NK-92 (cell line): ENCODE results near the gene KRT2.

Source experiments
- DNase-seq: peaks from one replicate; lab custom pipeline; 2025; ENCODE audit not compliant: unreplicated experiment; lab: John Stamatoyannopoulos, UW

The KRT2 gene

DNA sequence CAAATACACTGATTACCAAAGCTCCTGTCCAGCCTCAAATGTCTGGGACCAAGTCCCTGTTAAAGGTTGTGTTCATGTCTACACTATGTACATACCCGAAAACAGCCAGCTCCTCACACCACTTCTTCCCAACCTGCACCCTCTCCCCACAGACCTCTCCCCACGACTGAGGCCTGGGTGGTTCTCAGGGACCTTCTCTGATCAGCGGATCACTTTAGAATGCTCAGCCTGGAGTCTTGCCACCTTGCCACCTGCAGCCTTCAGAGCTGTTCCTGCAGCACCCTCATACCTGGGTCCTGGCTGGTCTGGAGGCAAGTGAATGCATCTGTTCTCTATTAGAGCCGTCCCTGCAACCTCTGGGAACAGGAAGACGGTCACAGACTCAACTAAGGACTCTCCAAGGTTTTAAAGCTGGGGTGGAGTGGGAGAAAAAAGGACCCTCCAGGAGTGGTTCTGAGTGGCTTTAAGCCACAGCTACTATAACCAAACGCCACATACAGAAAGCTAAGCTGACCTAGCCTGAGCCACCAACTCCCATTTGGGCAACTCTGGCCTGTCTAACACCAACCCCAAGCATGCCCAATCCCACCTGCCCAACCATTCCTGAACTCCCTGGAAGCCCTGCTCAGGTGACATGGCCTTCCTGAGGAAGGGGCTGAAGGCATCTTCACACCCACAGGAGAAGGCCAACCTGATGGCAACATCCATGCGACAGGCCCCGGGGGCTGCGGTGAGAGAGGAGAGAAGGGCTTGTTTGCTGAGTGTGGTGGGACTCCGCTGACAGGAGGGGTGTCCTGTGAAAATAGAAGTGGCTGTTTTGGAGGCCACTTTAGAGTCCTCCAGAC is 8.6 kb downstream of the KRT2 start:
- no peak for DNase-seq

DNA sequence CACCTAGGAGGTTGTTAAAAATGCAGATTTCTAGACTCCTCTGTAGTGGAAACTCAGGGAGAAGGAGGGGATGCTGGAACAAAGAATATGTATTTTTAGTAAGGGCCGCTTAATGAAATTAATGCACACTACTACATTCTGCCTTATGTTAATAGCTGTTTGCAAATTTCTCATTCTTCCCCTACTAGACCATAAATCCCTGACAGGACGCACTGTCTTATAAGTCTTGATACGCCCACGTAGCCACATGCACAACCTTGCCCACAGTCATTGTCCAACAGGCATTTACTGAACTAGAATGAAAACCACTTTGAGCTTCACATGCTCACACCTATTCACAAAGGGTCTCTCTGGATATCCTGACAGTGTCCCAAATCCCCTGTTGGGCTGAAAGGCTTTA is 10.5 kb downstream of the KRT2 start:
- no peak for DNase-seq

DNA sequence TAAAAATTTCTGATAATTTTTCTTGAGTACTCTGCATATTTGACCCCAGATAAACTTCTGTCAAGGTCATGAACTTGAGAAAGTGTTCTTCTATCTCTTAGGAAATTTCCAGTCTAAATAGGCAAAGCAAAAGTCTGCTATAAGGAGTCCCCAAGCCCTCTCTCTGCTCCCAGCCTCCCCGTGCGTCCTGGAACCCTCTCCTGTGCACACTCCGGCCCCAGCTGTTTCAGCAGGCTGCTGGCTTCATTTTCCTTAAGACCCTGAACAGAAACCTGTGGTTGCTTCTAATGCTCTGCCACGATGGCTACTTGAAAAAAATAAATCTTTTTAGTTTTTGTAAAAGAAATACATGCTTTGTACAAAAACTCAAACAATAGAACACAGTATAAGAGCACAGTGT is 14.7 kb downstream of the KRT2 start:
- DNase-seq: no peak

DNA sequence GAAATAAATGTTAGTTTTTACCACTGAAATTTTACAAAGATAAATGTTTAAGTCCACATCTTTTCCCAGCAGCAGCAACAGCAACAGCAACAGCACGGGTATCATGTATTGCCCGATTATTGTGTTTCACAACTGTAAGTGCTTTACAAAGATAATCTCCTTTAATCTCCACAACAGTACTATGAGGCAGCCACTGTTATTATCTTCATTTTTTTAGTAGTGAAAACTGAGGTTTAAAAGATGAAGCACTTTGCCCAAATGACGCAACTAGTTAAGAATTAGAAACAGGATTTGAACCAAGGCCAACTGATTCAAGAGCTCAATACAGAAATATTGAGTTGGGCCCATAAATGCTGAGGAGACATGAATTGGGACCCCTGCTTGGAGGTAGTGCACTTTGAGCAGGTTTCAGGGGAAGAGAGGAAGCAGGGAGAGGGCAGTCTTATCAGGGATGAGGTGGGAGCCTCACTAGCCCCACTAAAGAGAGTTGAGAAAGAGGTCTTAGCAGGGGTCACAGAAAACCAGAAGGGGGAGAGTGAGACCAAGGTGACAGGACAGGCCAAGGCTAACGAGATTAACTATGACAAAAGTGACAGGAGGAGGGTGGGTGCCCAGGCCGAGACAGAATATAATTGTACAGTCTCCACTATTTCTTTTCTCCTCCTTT is 15.3 kb downstream of the KRT2 start:
- no peak for DNase-seq

DNA sequence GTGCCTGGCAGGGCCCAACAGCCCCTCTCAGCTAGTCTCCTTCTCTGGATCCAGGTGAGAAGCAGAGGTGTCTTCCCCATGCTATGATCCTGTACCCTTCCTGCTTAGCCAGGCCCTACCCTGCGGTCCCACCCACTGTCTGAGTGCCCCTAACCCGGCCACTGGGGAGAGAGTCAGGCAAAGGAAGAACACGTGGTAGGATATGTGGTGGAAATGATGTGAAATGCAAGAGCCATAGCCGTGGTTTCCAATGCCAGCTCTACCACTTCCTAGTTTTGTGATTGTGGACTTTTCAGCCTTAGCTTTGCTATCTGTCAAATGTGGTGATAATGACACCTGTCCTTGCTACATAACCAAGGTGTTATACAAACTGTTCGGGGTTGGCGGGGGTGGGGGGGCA is 15.8 kb downstream of the KRT2 start:
- no peak for DNase-seq

DNA sequence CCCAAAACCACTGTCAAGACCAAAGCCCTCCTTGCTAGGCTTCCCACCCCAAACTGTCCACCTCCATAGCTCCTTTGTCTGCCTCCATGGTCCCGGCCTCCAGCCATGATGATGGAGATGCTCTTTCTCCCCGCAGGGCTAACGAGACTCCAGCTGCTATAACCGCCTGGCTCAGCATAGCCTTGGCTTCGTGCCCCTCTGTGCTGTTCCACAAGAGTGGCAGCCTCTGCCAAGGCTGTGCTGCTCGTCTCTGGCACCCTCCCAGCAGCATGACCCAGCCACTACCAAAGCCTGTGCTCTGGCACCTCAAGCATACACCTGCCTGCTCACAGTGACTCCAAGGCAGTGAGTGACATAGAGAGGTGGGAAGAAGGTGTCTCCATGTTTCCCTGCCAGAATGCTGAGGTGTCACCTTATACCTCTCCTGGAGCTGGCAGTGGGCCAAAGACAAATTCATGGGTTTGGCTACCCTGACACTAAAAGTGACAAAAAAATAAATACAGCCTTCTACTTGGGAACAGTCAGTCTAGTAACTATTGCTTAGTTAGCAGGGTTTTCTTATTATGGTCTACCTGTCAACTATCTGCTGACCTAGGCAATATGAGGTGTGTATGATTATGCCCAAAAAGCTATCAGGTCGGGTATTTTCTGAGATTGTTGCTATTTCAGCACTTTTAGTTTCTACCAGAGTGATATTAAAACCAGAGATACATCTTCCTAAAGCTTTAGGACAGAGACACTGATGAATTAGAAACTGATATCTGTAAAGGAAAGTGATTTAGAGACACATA is 17.6 kb downstream of the KRT2 start:
- DNase-seq: no peak

DNA sequence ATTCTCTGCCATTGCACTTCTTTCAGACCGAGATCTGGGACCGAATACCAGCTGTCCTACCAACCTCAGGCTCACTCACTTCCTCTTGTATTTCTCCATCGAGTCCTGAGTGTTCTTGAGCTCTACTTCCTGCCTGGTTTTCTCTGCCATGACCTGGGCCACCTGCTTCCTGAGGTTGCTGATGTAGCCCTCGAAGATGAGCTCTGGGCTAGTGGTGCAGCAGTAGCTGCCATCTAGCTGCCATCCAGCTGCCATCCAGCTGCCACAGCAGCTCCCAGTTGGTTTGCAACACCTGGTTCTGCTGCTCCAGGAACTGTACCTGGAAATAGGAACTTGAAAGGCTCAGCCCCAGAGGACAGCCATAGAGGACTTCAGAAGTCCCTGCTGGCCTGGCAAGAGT is 18.6 kb downstream of the KRT2 start:
- DNase-seq: no peak

DNA sequence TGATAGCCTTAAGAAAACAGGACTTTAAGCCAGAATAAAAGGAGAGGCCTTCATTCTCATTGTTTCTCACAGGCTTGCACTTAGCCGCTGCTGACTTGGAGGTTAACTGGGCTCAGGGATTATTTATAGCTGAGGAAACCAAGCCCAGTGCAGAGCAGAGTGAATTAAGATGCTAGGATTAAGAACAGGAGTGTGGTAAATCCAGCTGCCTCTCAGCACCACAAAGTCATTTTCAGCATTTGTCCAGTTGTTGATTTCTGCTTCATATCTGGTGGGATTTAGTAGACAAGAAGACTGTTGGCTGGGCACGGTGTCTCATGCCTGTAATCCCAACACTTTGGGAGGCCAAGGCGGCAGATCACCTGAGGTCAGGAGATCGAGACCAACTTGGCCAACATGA is 19.4 kb downstream of the KRT2 start:
- DNase-seq: no peak

DNA sequence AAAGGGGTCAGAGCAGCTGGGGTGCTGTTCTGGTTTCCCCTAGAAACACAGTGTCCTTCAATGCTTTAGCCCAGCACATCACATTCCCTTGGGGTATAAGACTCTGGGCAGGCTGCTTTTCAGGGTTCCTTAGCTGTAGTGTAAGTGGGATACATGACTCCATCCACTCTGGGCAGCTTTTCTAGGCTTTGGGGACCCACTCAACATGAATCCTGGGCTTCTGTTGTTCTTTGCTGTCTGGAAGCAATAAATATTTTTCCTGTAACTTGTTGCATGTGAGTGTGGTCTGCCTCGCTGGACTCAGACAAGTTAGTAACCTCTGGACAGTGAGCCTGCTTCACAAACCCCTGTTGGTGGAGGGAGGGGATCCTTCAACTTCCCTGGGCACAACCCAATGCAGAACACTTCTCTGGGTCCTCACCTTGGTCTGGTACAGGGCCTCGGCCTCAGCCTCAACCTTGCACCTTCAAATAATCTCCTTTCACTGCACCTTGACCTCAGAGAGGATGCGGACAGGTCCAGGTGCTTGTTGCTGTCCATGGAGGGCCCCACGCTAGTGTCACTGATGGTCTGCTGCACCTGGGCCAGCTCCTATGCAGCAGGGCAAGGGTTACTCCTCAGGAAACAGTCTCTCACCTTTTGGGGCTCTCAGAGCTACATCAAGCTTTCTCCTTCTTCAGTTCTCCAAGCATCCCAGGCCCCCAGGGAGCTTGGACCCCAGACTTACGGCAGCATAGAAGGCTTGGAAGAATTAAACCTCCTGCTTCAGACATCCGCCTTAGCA is 20.1 kb downstream of the KRT2 start:
- DNase-seq: no peak

DNA sequence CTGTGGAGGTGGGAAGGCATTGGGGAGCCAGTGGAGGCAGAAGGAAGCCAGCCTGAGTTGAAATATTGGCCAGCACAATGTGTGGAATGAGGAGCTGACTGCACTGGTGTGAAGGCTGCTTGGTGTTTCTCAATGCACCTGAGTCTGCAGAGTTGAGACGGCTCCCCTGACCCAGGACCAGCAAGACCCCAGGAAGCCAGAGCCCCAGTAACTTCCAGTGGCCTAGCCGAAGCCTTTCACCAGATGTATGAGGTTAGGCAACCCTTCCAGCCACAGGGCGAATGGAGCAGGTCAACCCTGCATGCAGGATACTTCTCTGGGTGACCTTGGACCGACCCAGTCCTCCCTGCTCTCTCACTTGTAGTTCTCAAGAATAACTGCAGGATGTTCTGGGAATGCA is 20.7 kb downstream of the KRT2 start:
- no peak for DNase-seq

DNA sequence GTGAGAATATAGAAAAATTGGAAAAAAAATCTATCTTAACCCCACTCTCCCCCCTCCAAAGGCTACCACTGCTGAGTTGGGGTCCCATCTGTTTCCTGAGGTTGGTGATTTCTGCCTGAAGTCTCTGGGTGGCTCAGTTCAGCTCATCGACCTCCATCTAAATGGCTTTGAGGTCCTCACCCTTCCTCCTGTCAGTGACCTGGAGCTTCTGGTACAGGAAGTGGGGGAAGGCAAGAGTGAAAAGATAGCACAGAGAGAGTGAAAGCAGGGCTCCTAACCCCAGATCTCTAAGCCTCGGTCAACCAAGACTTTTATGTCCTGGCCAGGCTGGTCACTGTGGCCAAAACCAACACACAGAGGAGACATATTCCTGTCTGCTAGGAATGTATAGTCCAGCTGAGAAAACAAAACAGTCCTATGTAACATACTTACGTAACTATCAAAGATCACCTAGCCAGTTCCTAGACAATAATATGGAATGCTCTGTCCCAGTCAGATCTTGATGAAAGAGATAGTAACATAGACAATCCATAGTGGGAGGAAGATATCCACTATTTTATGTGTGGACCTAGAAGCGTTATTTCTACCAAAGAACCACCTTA is 21.3 kb downstream of the KRT2 start:
- no peak for DNase-seq

DNA sequence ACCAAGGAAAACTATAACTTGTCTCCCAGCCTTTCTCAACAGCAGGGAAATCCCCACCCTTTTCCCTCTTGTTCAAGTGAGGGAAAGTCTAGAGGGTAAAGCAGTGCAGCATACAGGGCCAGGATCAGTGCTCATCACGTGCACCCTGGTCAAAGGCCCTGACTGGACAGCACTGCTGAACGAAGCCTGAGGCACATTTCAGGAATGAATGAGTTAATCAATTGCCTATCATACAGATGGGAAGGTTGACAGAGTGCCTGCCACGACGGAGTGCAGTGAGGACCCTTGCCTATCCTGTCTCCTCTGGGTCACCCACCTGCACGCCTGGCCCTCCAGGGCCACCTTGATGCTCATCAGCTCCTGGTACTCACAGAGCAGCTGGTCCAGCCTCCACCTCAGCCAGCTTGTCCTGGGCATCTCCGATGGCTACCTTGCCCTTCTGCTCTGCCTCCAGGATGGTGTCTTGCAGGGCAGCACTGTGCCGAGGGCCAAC is 22.0 kb downstream of the KRT2 start:
- DNase-seq: no peak

DNA sequence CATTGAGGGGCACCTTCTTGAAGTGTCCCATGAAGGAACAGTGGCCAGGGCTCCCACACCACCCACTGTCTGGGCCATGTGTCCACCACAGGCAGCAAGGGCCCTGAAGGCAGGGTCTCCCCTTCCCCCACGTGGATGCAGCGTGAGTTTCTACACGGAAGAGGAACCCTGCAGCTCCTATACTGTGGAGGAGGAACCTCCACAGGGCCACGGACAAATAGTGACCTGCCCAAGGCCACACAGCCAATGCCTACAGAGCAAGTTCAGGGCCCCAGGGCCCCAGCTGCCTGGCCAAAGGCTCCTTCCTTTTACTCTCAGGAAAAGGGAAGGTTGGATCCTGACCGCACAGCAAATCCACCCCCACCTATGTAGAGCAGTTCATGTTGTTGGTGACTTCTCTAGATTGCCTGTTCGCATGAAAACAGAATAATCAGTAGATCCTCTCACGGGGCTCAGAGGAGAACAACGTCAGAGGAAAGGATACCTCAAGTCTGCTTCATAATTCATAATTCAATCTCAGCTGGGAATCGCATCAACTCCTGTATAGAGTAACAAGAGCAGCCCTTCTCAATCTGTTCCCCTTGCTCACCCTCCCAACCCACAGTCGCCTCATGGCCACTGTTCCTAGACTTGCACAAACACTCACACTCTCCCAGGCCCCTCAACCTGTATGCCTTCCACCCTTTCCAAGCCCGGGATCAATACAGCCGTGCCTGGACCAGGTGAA is 22.6 kb downstream of the KRT2 start:
- DNase-seq: no peak

DNA sequence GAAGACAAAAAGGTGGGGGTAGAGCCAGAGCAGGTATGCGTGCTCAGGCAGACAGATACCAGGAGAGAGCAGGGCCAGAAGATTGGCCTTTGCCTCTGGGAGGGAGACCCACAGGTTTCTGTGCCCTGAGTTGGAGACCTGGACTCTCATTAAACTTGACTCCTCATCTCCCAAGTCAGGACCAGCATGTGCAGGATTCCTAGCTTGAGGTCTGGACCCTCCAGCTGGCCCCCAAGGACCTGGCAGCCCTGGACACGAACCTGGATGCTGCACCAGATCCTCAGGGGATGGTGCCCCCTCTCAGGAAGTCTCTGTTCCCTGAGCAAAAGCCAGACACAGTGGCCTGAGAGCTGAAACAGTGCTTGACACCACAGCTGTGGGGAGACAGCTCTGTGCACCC is 23.2 kb downstream of the KRT2 start:
- no peak for DNase-seq

DNA sequence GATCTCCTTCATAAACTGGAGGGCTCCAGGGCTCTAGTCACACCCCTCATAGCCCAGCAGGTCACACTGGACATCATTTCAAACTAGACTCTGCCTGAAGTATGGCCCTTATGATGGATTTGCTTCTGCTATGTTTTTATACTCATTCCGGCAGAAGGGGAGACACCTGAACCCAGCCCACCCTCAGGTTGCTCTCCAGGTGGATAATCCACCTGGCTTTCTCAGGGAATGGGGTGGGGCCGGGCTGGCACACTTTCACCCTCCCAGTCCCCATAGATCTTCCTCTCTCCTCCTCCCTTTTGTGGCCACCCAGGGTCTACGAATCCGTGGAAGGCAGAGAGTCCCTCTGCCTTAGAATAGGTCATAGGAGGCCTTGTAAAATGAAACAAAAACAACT is 23.9 kb downstream of the KRT2 start:
- no peak for DNase-seq

DNA sequence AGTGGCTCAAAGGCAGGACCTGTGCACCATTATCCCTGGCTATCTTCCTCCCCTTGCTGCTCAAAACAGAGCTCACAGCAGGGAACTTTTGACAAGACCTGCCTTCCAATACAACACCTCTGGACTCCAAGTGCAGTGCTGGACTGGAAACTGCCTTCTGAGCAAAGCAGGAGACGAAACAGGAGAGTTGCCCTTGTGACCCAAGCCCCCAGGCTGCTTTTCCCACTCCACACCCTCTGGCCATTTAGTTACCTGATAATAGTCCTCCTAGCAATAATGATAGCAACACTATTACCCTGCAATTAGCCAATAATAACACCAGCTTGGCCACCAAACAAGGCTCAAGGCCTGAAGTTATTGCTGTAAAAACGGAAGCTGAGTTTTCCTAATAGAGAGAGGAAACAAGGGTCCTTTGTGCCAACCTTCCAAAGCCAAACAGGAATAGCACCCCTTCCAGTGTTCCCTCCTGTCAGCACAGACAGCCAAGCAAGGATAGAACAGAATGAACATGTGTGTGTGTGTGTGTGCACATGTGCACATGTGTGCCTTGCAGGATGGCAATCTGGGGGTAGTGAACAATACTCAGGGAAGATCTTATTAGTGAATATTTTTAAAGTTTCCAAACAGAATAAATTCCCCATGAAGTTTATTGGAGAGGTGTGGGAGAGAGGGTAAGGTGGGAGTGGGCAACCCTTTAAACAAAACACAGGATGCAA is 24.5 kb downstream of the KRT2 start:
- no peak for DNase-seq

DNA sequence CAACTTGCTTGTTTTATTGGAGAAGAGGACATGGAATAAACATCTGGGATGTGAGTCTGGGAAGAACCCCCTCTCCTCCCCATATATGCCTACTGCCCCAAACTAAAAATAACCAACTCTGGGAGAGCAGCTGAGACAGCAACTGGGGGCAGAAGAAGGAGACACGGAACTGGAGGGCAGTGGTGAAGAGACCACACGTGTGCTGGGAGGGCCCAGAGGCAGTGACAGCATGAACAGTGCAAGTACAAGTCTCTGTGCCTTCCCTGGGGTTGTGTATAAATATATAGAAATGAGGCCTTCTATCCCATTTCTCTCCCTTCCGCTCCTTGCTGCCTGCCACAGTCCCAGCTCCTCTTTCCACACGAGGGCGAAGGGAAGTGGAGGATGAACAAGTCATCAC is 29.7 kb downstream of the KRT2 start:
- no peak for DNase-seq

DNA sequence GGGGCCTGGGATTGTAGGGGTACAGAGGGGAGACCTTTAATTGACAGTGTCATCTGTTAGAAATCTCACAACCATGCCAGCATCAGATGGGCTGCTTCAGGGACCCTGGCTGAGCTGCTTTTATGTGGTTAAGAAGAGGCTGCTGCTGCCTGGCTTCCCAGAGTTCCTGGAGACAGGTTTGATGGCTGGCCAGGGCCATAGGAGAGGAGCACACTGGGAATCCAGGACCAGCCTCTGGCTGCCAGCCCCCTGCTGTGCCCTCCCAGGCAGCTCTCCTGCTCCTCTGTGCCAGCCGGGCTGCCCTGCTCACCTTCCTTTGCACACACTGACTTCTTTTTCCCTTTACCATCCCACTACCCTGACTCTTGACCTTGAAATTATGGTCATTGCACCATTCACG is 33.1 kb downstream of the KRT2 start:
- no peak for DNase-seq

DNA sequence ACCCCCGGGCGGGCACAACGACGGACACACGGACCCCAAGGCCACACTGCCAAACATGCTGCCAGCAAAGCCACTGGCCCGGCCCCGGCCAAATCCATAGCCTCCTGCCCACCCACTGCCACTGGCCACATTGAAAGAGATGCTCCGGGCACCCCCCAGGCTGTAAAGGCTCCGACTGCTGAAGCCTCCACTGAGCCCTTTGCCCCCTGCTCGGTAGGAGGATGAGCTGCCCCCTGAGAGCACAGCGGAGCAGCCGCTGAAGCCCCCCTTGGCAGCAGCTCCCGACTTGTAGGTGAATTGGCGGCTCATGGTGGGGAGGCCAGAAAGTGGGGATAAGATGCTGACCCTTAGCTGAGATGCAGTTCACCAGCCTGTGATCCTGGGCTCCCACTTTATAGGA is 33.8 kb downstream of the KRT2 start, which contains the start of gene KRT73:
TSS of gene KRT73 (minus strand) at position 344 of the 400 bp plus-strand sequence. CDS start at position 309, 35 bp downstream.
- no peak for DNase-seq
